NCI-H345 treated with DMSO at 0.1 percent for 48 hours (cell line): ENCODE data around the gene C1orf115.
"Not testable (repeated sequence)": the region's sequence is repeated elsewhere in the genome, so short reads cannot be mapped to it uniquely, and the experiment has no call there.

ENCODE experiments used
- DNase-seq: peaks from one replicate; lab custom pipeline; 2025; ENCODE audit not compliant: unreplicated experiment; lab: John Stamatoyannopoulos, UW

C1orf115 gene

DNA sequence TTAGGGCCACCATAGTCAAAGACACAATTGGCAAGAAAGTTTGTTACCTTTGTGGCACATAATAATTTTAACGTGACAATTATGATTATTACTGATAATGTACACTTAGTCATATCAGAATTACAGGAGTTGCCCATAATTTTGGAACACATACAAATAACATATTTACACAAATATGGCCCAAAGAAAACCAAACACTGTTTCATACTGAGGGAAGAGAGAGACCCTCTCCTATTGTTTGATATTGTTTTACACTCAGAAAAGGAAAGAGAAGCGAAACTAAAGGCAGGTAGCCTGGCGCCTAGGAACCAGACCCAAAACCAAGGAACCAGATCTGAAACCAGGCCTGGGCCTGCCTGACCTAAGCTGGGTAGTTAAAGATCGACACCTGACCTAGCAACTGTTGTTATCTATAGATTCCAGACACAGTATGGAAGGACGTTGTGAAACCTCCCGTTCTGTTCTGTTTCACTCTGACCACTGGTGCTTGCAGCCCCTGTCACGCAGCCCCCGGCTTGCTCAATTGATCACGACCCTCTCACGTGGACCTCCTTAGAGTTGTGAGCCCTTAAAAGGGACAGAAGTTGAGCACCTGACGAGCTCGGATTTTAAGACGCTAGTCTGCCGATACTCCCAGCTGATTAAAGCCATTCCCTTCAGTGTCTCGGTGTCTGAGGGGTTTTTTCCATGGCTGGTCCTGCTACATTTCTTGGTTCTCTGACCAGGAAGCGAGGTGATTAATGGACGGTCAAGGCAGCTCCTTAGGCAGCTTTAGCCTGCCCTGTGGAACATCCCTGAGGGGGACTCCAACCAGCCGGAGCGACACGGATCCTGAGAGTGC lies 27.9 kb downstream of the C1orf115 start:
- DNase-seq = no peak

DNA sequence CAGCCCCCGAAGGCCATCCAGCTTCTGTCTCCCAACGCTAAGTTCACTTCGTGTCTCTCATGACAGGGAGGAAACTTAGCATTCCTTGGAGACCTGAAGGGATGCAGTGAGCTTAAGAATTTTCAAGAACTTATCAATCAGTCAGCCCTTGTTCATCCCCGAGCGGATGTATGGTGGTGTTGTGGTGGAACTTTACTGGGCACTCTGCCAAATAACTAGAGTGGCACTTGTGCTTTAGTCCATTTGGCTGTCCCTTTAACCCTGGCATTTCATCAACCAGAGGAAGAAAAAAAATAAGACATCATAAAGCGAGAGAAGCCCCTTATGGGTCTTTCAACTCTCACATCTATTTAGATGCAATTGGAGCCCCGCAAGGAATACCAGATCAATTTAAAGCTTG lies 31.1 kb downstream of the C1orf115 start:
- DNase-seq = not testable (repeated sequence)

DNA sequence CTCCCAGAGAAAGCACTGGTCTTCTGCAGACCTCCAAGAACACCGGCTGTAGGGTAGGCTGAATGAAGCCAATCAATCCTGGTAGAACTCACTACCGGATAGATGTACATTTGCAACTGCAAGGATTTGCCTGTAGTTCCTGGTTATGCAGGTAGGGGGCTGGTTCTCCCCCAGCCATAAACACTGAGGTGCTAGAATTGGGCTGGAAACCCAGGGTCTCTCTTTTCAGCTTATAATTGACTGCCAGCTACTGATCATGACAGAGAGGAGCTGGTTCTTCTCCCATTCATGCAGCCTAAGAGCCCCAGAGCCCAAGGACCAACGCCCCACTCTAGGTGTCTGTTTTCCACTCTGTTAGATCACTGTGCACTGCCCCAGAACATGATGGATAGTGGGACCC lies 36.5 kb downstream of the C1orf115 start:
- no peak for DNase-seq

DNA sequence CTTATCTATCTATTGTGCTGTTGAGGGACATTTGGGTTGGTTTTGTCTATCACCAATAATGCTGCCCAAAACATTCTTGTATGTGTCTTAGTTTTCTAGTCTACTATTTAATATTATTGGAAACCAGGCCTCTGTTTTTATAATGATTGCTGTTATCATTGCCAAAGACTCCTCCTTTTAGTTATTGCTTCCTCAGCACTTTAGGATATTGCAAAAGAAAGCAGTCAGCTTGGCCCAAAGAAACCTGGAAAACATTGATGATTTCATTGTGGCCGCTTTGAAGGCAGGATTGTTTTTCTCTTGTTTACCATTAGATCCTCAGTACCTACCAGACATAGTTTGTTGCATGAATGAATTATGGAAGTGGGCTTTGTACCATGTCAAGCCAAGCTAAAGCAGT lies 37.4 kb downstream of the C1orf115 start:
- DNase-seq = no peak

DNA sequence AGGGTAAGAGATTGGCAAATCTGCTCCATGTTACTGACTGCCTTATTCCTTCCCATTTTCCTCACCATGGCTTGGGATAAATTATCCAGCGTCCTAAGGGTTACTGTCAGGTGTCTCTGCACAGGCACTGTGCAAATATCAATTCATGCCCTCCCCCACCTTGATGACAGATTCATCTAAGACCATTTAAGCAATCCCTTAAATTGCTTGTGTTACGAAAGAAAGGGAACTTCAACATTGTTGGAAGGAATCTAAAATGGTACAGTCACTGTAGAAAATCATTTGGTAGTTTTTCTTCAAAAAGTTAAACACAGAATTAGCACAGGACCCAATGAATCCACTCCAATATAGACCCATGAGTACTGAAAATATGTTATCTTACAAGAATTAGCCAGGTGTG lies 40.3 kb downstream of the C1orf115 start:
- DNase-seq = no peak

DNA sequence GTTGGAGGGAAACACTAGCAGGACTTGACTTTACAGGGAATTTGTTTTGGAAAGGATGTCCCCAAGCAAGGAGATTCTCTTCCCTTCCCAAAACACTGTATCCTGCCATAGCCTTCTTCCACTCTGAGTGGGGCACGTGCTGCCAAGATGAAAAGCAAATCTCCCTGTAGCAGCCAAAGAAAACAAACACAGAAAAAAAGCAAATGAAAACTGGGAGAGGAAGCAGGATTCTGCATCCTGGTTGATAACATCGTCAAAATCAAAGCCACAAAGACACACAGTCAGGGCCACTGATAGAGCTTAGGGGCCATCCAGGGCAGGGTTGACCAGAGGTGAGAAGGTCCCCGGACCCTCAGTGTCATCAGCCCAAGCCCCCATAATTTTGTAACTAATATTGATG lies 42.0 kb downstream of the C1orf115 start:
- DNase-seq = no peak

DNA sequence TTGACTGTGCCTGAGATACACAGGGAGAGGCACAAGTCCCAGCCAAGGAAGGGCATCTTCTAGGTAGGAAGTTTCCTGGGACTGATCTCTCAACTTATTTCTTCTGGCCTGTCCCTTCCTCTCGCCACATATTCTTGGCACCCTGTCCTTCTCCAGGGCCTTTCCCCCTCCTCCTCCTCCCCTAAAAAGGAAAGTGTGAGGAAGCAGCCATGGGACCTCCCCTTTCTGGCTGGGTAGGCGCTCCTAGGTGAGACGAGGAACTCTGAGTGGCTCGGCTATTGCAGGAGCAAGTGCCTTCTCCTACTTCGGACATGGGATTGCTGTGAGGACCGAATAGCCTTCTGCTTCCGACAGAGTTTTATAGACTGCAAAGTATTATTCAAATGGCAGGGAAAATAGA lies 42.5 kb downstream of the C1orf115 start:
- DNase-seq = no peak

DNA sequence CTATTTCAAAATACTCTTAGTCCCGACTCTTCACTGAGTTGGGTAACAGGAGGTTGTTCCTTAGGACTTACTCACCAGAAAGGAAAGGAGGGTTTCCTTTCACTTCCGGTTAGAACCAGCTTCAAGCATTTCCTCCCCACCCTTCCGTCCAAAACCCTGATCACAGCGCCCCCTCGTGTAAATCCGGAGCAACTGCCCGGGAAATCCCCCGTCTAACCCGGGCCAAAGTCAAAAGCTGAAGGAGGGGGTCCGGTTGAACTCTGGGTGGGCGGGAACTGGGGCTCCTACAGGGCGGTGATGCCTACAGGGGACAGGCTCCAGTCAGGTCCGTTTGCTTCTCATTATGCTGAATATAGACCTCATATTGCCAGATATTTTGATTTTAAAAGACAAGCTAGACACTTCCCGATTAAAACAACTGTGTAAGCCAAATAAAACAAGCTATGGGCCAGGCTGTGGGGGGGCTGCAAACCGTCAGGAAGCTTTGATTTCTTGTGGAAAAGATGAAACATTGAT lies 43.0 kb downstream of the C1orf115 start:
- peak; percentile 41 for DNase-seq

DNA sequence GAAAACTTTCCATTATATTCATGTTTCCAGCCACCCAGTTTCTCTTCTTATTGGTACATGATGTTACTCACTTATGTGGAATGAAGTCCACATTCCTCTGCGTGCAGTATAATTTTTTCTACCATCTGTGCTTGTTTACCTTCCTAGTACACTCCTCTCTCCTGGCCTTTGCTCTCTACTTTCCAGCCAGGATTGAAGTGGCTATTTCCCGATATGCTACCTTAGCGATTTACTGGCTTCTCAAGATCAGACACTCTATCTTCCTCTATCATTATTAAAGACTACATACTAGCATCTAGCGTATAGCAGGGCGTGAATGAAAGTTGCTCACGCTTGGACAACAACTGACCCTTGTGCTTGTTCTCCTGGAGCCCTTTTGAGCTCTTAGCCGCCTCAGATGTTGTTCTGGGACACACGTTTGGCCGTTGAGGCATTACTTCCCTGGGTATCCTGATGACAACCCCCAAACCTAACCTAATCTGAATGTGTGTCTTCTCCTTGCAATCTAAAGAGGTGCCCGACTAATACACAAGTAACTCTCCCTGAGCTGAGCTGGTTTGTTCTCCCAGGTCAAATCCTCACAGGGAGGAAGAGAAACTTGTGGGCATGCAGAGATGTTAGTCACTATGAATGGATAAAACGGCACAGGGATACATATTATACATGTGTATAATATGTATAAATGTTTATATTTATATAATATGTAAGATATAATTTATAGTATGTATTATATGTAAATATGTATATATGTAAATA lies 44.6 kb downstream of the C1orf115 start:
- DNase-seq = no peak

DNA sequence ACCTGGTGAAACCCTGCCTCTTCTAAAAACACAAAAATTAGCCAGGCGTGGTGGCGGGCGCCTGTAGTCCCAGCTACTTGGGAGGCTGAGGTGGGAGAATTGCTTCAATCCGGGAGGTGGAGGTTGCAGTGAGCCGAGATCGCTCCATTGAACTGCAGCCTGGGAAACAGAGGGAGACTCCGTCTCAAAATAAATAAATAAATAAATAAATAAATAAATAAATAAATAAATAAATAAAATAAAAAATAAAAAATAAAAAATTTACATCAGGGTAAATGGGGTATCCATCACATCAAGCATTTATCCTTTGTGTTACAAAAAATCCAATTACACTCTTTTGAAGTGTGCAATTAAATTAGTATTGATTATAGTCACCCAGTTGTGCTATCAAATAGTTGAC lies 46.1 kb downstream of the C1orf115 start:
- DNase-seq = not testable (repeated sequence)

DNA sequence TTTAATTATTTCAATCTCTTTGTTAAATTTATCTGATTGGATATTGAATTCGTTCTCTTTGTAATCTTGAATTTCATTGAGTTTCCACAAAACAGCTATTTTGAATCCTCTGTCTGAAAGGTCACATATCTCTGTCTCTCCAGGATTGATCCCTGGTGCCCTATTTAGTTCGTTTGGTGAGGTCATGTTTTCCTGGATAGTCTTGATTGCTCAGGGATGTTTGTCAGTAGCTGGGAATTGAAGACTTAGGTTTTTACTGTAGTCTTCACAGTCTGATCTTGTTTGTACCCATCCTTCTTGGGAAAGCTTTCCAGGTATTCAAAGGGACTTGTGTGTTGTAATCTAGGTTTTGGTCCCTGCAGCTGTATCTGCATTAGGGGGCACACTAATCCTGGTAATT lies 51.2 kb downstream of the C1orf115 start:
- no peak for DNase-seq

DNA sequence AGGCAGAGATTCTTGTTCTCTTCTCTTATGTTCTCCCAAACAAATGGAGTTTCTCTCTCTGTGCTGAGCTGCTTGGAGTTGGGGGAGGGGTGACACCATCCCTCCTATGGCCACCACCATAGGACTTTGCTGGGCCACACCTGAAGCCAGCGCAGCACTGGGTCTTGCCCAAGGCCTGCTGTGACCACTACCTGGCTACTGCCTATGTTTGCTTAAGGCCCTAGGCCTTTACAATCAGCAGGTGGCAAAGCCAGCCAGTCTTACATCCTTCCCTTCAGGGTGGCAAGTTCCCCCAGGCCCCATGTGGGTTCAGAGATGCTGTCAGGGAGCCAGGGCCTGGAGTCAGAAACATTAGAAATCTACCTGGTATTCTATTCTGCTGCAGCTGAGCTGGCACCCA lies 51.7 kb downstream of the C1orf115 start:
- no peak for DNase-seq

DNA sequence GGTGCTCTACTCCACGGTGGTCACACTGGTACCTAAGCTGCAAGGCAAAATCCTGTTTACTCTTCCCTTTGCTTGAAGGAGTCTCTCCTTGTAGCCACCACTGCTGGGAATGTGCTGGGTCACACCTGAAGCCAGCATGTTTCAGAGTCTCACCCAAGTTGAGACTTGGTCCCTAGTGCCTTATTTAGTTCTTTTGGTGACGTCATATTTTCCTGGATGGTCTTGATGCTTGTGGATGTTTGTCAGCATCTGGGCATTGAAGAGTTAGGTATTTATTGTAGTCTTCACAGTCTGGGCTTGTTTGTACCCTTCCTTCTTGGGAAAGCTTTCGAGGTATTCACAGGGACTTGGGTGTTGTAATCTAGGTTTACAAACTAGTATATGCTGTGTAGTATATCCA lies 52.4 kb downstream of the C1orf115 start:
- no peak for DNase-seq

DNA sequence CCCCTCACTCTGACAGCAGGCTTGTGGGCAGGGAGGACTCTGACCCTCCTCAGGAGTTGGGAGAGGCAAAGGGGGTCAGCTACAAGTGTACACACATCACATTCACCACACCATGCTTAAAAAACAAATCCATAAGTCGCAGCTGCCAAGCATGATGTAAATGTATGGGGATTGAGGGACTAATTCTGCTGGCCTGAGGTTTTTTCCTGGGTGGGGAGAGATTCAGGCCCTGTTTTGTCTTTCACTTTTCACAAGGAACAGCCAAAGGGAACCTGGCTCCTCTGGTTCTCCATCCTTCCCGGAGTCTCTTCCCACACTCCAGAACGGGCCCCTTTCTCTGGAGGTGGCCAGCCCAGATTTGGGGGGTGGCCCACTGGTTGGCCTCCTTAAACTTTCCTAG lies 56.7 kb downstream of the C1orf115 start:
- DNase-seq = no peak

DNA sequence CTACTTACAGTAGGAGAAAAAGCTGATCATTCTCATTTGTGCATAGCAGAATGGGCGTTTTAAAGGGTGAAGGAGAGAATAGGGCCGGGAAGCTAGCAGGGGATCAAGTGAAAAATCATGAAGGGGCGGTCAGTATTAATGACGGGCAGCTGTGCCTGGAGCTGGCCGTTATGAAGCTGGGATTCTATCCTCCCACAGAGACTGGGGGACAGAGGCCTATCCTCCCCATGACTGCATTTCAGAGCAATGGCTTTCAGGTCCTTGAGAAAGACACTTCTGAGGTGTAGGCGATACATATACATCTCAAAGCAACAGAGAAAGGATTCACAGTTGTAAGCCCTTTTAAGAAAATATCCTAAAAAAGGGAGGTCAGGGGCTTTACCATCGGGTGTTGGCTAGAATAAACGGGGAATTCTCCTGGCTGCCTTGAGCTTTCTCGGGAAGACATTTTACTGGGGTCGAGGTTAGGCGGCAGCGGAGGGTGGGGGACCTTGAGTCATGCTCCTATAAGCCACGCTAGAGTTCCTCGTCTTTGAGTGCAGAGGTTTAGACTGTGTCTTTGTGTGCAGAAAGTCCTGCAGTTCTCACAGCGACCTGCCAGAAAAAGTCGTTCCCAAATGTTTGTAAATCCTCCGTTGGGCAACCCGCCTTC lies 57.4 kb downstream of the C1orf115 start:
- DNase-seq = no peak

DNA sequence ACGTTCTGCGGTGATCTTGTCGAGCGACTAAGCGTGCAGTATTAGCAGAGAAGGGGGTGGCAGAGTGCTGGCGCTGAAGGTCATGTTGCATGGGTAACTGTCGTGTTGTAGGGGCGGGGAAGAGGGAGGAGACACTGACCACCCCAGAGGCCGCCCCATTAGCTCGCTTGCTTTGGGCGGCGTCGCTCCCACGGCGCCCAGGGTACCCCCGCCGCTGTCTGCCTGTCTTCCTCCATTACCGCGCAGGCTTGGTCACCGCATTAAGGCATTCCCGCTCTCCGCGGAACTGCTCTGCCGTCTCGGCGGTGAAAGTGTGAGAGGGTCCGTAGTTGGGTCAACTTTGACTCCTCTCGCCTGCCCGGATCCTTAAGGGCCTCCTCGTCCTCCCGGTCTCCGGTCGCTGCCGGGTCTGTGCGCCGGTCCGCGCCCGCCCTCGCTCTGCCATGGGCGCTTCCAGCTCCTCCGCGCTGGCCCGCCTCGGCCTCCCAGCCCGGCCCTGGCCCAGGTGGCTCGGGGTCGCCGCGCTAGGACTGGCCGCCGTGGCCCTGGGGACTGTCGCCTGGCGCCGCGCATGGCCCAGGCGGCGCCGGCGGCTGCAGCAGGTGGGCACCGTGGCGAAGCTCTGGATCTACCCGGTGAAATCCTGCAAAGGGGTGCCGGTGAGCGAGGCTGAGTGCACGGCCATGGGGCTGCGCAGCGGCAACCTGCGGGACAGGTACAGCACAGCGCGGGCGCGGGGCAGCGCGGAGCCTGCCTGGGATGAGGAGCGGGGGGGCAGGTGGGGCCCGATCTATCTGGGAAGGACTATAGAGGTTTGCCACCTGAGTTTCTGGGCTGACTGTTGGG lies 58.1 kb downstream of the C1orf115 start, which contains the start of gene MTARC2:
Gene MTARC2 (plus strand): TSS at position 234 of the 846 bp plus-strand sequence. CDS start 210 bp downstream, at position 444.
- peak; percentile 22 for DNase-seq
